Measurements from ENCODE around the gene PANX2.
"Not testable (repeated sequence)": the region's sequence is repeated elsewhere in the genome, so short reads cannot be mapped to it uniquely, and the experiment has no call there.

Gene PANX2

DNA sequence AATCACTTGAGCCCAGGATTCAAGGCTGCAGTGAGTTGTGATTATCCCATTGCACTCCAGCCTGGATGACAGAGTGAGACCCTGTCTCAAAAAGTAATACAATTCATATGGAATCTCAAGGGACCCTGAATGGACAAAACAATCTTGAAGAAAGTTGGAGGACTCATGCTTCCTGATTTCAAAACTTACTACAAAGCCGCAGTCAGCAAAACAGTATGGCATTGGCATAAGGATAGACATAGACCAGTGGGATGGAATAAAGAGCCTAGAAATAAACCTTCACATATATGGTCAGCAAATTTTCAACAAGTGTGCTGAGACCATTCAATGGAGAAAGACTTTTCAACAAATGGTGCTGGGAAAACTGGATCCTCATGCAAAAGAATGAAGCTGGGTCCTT lies 32.8 kb downstream of the PANX2 start:
- TF ChIP-seq, protein P1, sequence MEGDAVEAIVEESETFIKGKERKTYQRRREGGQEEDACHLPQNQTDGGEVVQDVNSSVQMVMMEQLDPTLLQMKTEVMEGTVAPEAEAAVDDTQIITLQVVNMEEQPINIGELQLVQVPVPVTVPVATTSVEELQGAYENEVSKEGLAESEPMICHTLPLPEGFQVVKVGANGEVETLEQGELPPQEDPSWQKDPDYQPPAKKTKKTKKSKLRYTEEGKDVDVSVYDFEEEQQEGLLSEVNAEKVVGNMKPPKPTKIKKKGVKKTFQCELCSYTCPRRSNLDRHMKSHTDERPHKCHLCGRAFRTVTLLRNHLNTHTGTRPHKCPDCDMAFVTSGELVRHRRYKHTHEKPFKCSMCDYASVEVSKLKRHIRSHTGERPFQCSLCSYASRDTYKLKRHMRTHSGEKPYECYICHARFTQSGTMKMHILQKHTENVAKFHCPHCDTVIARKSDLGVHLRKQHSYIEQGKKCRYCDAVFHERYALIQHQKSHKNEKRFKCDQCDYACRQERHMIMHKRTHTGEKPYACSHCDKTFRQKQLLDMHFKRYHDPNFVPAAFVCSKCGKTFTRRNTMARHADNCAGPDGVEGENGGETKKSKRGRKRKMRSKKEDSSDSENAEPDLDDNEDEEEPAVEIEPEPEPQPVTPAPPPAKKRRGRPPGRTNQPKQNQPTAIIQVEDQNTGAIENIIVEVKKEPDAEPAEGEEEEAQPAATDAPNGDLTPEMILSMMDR (IDR thresholded peaks at IDR 0.05; ENCODE audit: low read depth, low read length) = no peak
- TF ChIP-seq MYC (IDR thresholded peaks at IDR 0.05; ENCODE audit: low read depth, low read length) (no peak), POLR2A (IDR thresholded peaks at IDR 0.05; ENCODE audit: extremely low read depth, insufficient read length) (no peak)
- TF ChIP-seq, protein P2, sequence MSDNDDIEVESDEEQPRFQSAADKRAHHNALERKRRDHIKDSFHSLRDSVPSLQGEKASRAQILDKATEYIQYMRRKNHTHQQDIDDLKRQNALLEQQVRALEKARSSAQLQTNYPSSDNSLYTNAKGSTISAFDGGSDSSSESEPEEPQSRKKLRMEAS (IDR thresholded peaks at IDR 0.05; ENCODE audit: low read depth, low read length) = no peak
- no peak overlapping the region for H3K4me3 ChIP-seq (ENCODE audit: low read depth, low read length)
- no peak for DNase-seq (ENCODE audit: low read depth)

DNA sequence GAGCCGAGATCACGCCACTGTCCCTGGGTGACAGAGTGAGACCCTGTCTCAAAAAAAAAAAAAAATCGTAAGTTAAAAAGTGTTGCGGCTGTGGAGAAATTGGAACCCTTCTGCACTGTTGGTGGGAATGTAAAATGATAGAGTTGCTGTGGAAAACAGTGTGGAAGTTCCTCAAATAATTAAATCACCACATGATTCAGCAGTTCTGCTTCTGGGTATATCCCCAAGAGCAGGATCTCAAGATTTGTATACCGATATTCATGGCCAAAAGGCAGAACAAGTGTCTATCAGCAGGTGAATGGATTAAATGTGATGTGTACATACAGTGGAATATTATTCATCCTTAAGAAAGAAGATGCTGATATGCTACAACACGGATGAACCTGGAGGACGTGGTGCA lies 34.0 kb downstream of the PANX2 start:
- TF ChIP-seq, protein P2 (IDR thresholded peaks at IDR 0.05; ENCODE audit: low read depth, low read length) = no peak
- TF ChIP-seq, protein P1 (IDR thresholded peaks at IDR 0.05; ENCODE audit: low read depth, low read length) = no peak
- TF ChIP-seq POLR2A (IDR thresholded peaks at IDR 0.05; ENCODE audit: extremely low read depth, insufficient read length) (no peak), MYC (IDR thresholded peaks at IDR 0.05; ENCODE audit: low read depth, low read length) (no peak)
- no peak for DNase-seq (ENCODE audit: low read depth)
- H3K4me3 ChIP-seq (ENCODE audit: low read depth, low read length) = no peak overlapping the region

DNA sequence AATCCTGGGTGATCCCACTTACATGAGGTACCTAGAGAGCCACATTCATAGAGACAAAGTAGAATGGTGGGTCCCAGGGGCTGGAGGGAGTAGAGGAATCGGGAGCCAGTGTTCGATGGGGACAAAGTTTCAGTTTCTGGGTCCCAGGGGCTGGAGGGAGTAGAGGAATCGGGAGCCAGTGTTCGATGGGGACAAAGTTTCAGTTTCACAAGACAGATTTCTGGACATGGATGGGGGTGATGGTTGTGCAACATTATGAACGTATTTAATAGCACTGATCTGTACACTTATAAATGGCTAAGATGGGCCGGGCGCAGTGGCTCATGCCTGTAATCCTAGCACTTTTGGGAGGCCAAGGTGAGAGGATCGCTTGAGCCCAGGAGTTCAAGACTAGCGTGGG lies 34.5 kb downstream of the PANX2 start:
- H3K4me3 ChIP-seq (ENCODE audit: low read depth, low read length); DNase-seq (ENCODE audit: low read depth): not testable (repeated sequence)

DNA sequence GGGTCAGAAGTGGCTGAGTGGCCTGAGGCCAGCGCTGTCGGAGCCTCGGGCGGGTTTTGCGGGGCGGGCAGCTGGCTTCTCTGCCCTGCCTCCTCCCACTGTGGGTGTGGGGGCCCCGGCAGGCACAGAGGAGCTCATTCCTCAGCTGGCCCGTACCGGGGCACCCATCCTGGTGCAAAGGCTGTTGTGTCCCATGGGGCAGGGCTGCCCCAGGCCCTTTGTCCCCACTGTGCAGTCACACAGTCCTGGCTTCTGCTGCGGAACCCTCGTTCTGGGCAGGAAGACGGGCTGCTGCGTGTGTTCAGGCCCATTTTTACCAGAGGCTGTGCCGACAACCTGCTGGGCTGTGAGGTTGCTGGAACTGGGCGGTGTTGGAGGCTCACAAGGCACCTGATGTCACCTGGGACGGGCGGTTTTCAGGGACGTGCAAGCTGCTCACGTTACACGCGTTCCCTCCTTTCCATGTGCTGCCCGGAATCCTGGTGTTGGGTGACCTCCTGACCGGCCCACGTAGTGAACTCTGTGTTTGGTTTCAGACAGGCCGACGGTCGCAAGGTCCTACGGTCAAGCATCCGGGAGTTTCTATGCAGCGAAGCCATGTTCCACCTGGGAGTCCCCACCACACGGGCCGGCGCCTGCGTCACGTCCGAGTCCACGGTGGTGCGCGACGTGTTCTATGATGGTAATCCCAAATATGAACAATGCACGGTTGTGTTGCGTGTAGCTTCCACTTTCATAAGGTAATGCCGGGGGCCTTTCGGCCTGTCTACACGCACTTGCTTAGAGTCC lies 35.4 kb downstream of the PANX2 start:
- TF ChIP-seq, protein P1 (IDR thresholded peaks at IDR 0.05; ENCODE audit: low read depth, low read length) = no peak
- TF ChIP-seq, protein P2 (IDR thresholded peaks at IDR 0.05; ENCODE audit: low read depth, low read length) = no peak
- no peak for TF ChIP-seq MYC (IDR thresholded peaks at IDR 0.05; ENCODE audit: low read depth, low read length)
- TF ChIP-seq POLR2A (IDR thresholded peaks at IDR 0.05; ENCODE audit: extremely low read depth, insufficient read length) = no peak
- no peak for DNase-seq (ENCODE audit: low read depth)
- H3K4me3 ChIP-seq (ENCODE audit: low read depth, low read length) = no peak overlapping the region

DNA sequence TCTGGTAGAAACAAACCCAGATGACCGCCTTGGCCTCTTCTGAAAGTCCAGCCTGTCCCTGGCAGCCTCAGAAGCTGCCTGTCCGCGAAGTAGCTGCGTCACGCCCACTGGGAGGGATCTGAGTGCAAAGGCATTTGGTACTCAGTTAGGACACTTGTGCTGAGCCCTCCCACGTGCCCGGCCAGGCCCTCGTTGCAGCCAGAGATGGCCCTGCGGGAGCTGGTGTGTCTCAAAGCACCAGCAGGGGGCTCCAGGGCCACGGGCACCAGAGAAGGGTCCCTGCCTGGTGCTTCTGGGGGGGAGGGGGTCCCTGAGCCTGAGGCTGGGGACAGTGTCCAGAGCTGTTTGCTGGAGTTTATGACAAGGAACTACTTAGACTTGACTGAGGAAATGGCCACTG lies 36.1 kb downstream of the PANX2 start:
- H3K4me3 ChIP-seq (ENCODE audit: low read depth, low read length) = no peak overlapping the region
- TF ChIP-seq, protein P1 (IDR thresholded peaks at IDR 0.05; ENCODE audit: low read depth, low read length) = peak; percentile 57
- no peak for TF ChIP-seq MYC (IDR thresholded peaks at IDR 0.05; ENCODE audit: low read depth, low read length)
- peak; percentile 64 for DNase-seq (ENCODE audit: low read depth)

DNA sequence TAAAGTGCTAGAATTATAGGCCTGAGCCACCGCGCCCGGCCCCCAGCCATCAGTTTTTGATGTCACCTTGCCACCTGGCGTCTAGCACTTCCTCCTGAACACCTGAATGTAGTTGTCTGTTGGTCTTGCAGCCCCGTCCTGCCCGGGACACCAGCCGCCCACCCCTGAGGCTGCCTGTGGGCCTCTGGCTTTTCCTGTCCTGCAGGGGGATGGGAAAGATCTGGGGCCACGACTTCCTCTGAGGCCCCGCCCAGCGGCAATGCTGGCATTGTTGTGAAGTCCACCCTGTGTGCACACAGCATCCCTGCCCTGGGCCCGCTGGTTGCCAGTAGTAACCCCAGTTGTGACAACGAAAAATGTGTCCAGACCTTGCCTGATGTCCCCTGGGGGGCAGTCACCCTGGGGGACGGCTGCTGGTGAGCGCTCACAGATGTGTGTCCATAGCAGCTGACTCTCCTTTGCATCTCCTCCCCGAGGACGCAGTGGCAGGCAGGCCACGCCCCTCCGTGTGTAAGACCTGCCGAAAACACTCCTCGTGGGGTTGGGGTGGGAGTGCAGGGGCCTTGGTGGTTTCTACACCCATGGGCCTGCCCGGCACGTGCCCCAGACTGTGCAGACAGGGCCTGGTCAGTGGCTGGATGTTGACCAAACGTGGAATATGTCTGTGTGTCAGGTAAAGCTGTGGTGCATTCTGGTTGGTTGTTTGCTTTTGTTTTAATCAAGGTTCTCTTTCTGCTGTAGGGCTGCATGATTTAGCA lies 37.0 kb downstream of the PANX2 start:
- no peak for DNase-seq (ENCODE audit: low read depth)
- no peak overlapping the region for H3K4me3 ChIP-seq (ENCODE audit: low read depth, low read length)
- TF ChIP-seq POLR2A (IDR thresholded peaks at IDR 0.05; ENCODE audit: extremely low read depth, insufficient read length) = no peak
- no peak for TF ChIP-seq MYC (IDR thresholded peaks at IDR 0.05; ENCODE audit: low read depth, low read length)
- TF ChIP-seq, protein P2 (IDR thresholded peaks at IDR 0.05; ENCODE audit: low read depth, low read length) = no peak
